T-helper 1 cell (primary cell): ENCODE results near the gene DIAPH2.

Experiments used
- DNase-seq, 5 donors: peaks; one replicate each; pipeline ENCODE4 v3.0.0-alpha.2; 2012 to 2020

The DIAPH2 gene

GRCh38 chrX:97200454-97200853 is 515.8 kb downstream of the DIAPH2 start:
- no peak for DNase-seq

DNA sequence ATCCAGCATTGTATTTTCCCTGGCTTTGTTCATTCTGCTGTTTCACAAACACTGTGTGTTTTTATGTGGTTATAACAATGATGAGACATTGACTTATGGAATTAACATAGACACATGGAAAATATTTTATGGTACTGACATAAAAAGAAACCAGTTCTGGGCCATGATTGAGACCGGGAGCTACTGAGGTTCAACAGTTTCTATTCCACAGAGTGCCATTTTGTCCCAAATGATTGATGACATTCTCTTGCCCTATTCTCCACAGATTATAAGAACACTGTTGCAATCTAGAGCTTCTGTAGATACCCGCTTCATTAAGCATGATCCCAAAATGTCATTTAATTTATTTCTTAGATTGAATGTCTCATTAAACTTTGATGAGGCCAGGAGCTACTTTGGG is 525.9 kb downstream of the DIAPH2 start:
- peak in 1 of 5 donors; percentile 0 for DNase-seq

DNA sequence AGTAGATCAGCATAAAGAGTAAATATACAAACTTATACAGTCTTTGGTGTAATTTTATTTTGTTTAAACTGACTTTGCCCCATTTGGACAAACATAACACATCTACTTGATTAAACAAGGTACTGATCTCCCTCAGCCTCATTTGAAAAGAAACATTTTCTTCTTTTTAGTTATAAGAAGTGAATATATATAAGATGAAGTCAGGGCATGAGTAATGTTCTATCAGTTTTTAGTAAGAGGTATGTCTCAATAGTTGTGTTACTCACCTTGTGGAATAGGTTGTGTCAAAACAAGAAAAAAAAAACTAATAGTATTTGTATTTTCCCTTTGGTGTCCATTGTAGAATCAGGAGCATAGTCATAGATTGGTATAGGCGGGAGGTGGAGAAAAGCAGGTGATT is 526.4 kb downstream of the DIAPH2 start:
- no peak for DNase-seq

DNA sequence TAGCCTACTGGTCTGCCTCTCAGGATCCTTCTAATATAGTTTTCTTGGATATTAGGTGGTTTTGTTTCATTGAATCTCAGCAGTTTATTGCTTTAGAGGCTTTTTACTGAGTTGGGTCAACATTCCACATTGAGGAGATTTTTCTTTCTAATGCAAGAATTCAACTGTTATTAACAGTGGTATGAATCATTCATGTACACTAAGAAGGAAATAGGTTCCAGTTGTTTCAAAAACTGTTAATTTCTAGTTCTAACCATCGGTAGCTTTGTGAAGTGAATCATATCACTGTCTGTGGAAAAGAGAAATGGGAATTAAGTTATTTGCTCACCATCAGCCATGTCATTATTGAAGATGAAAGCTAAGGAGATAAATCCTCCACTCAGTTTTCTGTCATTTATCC is 530.5 kb downstream of the DIAPH2 start:
- DNase-seq, result no peak

- no peak for DNase-seq
Observed at GRCh38 chrX:97224148-97224547, 539.5 kb downstream of the DIAPH2 start.

- no peak for DNase-seq
Observed at GRCh38 chrX:97229318-97229717, 544.7 kb downstream of the DIAPH2 start.

DNA sequence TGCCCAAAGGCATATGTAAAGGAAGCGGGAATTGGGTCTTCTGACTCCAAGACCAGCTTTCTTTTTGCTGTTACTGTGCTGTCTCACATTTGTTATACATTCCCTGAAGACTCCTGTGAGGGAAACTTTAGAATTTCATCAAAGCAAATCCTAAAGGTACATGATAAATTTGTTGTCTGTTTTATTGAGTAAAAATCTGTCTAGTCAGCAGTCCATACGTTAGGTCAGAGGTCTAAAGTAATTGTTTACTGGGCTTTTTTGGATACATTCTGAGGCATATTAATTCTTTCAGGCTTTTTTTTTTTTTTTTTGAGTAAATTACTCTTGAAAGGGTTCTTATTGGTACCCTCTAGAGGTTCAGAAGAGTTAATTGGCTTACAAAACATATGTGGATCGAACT is 546.3 kb downstream of the DIAPH2 start:
- DNase-seq, result no peak

DNA sequence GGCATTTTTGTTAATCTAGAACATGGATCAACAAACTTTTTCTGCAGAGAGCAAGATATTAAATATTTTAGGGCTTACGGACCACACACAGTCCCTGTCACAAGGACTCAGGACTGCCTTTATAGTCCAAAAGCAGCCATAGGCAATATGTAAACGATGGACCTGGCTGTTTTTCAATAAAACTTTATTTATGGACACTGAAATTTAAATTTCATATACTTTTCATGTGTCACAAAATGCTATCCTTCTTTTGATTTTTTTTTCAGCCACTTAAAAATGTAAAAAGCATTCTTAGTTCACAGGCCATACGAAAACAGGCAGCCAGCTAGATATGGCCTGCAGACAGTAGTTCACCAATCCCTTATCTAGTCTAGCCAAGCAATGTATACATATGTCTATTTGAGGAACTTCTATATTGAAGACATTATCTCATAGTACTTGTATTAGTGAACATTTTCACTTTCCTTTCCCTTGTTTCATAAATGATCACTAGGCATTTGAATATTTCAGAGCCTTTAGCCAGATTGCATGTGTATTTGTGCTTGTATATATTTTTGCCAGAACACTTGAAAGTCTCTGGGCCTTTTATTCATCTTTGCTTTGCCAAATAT is 549.9 kb downstream of the DIAPH2 start:
- no peak for DNase-seq

GRCh38 chrX:97238632-97239031 is 554.0 kb downstream of the DIAPH2 start:
- no peak for DNase-seq

DNA sequence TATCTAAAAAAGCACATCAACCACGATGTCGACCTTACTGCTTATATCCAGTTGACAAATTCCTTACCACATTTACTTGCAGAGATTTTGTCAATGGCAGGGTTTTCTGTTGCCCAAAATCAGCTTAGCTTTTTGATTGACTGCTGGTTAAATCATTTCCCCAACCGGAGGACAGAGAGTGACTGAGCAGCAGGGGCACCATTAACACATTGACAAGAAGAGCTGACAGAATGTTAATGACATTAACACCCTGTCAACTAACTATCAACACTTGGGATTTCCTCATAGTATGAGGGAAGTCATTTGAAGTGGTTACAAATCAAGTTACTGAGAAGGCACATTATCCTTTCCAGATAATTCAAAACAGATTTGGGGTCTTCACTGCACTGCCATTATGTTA is 567.5 kb downstream of the DIAPH2 start:
- DNase-seq, result no peak

- no peak for DNase-seq
Observed at GRCh38 chrX:97260679-97261078, 576.0 kb downstream of the DIAPH2 start.

GRCh38 chrX:97266406-97267121 is 581.9 kb downstream of the DIAPH2 start:
- DNase-seq, result no peak

DNA sequence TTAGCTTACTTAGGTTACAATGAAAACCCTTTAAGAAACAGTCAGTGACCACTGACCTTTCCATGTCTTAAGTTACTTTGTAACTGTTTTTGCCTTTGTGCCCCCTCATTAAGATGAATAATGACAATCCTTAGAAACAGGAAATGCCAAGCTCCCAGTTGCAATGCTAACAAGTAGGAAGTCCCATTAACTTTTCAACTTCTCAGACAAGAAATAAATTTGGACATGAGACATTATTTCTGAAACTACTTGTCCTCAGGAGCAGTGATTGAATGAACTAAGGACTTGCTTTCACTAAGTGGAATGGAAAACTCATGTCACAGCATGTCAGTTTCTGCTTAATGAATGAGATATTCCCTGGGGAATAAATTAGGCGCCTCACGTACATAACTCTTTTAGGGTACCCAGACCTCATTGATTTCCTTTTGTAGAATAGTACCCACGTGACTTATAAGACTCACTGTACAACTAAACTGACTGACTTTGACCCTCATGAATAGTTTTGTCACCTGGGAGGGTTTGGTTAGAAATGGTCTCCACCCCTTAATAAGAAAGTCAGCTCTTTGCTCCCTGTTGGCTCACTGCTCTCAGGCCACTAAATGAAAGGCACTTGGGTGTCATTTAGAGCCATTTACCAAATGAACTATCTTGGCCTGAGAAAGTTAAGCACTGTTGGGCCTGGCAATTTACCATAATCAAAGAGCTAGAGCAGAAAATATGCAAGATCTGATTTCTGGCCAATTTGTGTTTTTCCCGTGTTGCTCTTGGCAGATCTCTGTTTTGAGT is 582.9 kb downstream of the DIAPH2 start:
- DNase-seq, result no peak

DNA sequence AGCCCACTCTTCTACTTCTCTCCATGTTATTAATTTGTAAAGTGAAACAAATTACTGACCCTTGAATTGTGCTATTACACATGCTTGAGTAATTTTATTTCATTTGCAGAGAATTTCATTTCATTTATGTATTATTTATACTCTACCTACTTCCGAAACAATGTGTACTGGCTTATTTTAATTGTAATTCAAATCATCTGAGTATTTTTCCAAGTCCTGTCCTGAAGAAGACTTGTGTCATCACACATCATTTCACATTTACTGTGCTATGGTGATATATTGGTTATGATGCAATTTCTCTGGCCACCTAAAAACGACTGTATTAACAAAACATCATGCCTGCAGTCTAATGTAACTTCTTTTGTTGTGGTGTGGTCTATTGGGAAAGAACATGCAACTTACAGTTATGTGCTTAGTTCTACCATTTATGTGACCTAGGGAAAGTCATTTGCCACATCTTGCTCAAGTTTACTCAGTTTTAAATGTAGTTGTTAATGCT is 583.6 kb downstream of the DIAPH2 start:
- DNase-seq, result no peak

DNA sequence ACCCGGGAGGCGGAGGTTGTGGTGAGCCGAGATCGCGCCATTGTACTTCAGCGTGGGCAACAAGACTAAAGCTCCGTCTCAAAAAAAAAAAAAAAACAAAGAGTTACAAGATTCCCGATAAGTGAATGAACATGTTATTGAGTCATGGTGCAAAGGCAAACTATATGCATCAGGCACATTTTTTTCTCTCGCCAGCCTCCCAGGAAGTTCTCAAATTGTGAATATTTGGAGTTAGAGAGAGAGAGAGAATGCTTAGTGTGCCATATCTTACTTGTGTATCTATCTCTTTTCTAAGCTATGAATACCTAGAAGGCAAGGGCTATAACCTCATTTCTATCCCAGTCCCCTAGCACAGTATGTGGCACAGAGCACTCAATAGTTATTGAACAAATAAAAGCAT is 599.9 kb downstream of the DIAPH2 start:
- no peak for DNase-seq

GRCh38 chrX:97290199-97290598 is 605.6 kb downstream of the DIAPH2 start:
- no peak for DNase-seq

DNA sequence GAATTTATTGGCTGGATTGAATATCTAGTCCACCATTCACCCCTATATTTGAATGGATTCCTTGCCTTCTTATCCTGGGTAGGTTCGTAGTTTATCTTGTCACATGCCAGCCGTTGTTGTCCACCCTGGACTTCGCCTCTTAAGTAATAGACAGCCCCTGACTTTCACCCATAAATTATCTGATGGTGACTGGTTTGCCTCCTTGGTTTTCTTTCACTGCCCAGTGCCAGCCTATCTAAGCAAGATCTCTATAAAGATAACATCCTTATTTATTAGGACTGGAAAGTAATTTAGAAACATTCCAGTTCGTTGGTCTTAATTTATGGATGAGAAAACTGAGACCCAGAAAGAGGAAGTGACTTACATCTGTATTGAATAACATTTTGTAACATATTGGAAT is 609.4 kb downstream of the DIAPH2 start:
- DNase-seq, result no peak

GRCh38 chrX:97295954-97296353 is 611.3 kb downstream of the DIAPH2 start:
- DNase-seq, result no peak

GRCh38 chrX:97306771-97307470 is 622.3 kb downstream of the DIAPH2 start:
- DNase-seq, result no peak

DNA sequence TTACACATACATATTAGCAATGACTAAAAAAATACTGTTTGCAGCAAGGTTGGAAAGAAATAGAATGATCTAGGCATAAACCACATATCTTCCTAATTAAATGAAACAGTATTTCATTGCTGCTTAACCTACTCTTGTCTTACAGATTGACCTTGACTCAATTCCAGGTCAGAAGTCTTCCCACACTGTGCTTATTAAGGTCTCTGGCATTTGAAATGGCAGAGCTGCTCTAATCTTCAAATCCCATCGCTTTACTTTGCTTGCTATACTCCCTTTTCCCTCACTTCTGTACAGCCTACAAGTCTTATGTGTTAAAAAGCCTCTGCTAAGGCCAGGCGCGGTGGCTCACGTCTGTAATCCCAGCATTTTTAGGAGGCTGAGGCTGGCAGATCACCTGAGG is 623.5 kb downstream of the DIAPH2 start:
- no peak for DNase-seq

DNA sequence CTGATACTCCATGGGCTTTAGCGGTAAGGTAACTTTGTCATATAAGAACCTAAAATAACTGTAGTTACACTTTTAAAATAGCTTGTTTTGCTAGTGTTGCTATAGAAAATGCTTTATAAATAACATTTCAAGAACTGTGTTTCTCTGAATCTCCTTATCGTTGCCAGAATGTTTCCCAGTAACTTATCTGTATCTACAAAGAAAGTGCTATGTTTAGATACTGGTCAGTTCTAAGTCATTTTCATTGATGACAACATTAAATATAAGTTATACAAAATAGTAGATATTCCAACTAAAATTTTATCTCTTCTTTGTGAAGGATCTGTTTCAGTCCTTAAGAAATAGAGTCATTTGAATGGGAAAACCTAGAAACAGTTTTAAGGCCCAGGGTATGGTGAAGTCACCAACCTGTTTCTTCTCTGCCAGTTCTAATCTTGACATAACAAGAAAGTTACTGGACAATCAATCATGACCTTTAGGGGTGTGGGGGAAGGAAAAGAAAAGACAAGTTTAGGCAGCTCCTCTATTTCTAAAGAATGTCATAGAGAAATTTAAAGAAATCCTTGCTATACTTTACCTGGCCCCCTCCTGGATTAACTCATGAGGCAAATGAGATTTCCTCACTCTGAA is 625.0 kb downstream of the DIAPH2 start:
- no peak for DNase-seq

DNA sequence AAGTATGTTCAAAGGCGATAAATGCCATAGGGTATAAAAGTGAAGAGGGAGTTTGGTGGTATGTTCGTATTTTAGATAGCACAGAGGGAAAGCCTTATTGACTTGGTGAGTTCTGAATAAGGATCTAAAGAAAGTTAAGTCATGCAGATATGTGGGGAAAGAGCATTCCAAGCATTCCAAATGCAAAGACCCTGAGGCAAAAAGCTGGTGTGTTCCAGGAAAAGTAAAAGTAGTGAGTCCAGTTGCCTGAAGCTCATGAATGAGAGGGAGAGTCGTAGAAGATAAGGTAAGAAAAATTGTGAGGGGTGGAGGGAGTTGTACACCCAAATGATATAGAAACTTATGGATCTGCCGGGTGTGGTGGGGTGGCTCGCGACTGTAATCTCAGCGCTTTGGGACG is 625.7 kb downstream of the DIAPH2 start:
- DNase-seq, result no peak
